ENCODE data around the gene SALL4.

Gene SALL4

GRCh38 chr20:51802170-51802751, at the start of gene SALL4:
TSS of gene SALL4 (minus strand) at chr20:51802521. CDS start at chr20:51802408, 113 bp downstream.
- no peak for DNase-seq (ENCODE audit: low read depth)
- peak within 1 kb of the TSS; percentile 53 for H3K4me3 ChIP-seq (ENCODE audit: low read length)
- no peak for TF ChIP-seq CTCF (conservative IDR thresholded peaks at IDR 0.05; ENCODE audit: low read depth, low read length)

GRCh38 chr20:51848346-51848745, 46.0 kb upstream of the SALL4 start:
- DNase-seq (ENCODE audit: low read depth): no peak
- TF ChIP-seq CTCF (conservative IDR thresholded peaks at IDR 0.05; ENCODE audit: low read depth, low read length): no peak

GRCh38 chr20:51840865-51841264, 38.5 kb upstream of the SALL4 start:
- TF ChIP-seq CTCF (conservative IDR thresholded peaks at IDR 0.05; ENCODE audit: low read depth, low read length): no peak

More at GRCh38 chr20:51848346-51848745, 46.0 kb upstream of the SALL4 start:
- H3K4me3 ChIP-seq (ENCODE audit: low read length): no peak overlapping the region

GRCh38 chr20:51837876-51838420, 35.6 kb upstream of the SALL4 start:
- no peak overlapping the region for H3K4me3 ChIP-seq (ENCODE audit: low read length)
- no peak for TF ChIP-seq CTCF (conservative IDR thresholded peaks at IDR 0.05; ENCODE audit: low read depth, low read length)
- DNase-seq (ENCODE audit: low read depth): no peak

More at GRCh38 chr20:51840865-51841264, 38.5 kb upstream of the SALL4 start:
- H3K4me3 ChIP-seq (ENCODE audit: low read length): no peak overlapping the region
- DNase-seq (ENCODE audit: low read depth): no peak

GRCh38 chr20:51837436-51837835, 35.1 kb upstream of the SALL4 start:
- no peak overlapping the region for H3K4me3 ChIP-seq (ENCODE audit: low read length)
- no peak for DNase-seq (ENCODE audit: low read depth)
- TF ChIP-seq CTCF (conservative IDR thresholded peaks at IDR 0.05; ENCODE audit: low read depth, low read length): no peak

GRCh38 chr20:51833326-51833725, 31.0 kb upstream of the SALL4 start:
- H3K4me3 ChIP-seq (ENCODE audit: low read length): no peak overlapping the region
- no peak for DNase-seq (ENCODE audit: low read depth)
- TF ChIP-seq CTCF (conservative IDR thresholded peaks at IDR 0.05; ENCODE audit: low read depth, low read length): no peak

GRCh38 chr20:51832276-51832675, 30.0 kb upstream of the SALL4 start:
- no peak for DNase-seq (ENCODE audit: low read depth)
- no peak for TF ChIP-seq CTCF (conservative IDR thresholded peaks at IDR 0.05; ENCODE audit: low read depth, low read length)
- H3K4me3 ChIP-seq (ENCODE audit: low read length): no peak overlapping the region

Data from retinal pigment epithelial cell (primary cell).